Measurements from ENCODE around the gene SCAPER. TPM values are rescaled to one million over a fixed set of nuclear protein-coding genes. Genes with fewer than 3 reads are reported as not detected.
A peak's percentile ranks its signal among the peaks of the same experiment; 100 is the strongest.

The SCAPER gene
- total RNA-seq (10 to 100 TPM; 13.2 to 23.8 (median 15.9) TPM), polyA plus RNA-seq (10 to 100 TPM in 1 of 2 donors, 1 to 10 TPM in 1; 3.0 to 11.8 TPM)

GRCh38 chr15:76905013-76905839, at the start of gene SCAPER:
Gene SCAPER, minus strand, starts transcription at chr15:76905340. Its CDS starts 21,523 bp downstream, at chr15:76883817.
- WGBS, 2 donors: 0 to 1% methylated on average over 69 to 78 of the region's 78 CpGs
- peak; percentile 92 to 97 (median 94) for DNase-seq
- Histone ChIP-seq H3K27me3 (no peaks in the 10 kb centered on the region), H3K4me1 (peaks cover 8 to 21% (median 12%) of the 10 kb centered on the region in 3 donors), H3K9me3 (no peaks in the 10 kb centered on the region), H3K36me3 (no peaks in the 10 kb centered on the region), H3K27ac (peak within 1 kb of the TSS; percentile 73 to 92 (median 82)), H3K4me3 (peak within 1 kb of the TSS; percentile 59 to 91 (median 79))
- FAIRE-seq: no peak
- intact Hi-C loops (cut with DNase I): no loop called here
- no peak for TF ChIP-seq CTCF (IDR thresholded peaks at IDR 0.05)
- ATAC-seq: peak; percentile 94 to 97 (median 96)

- peaks cover 0 to 2% (median 0%) of the 10 kb centered on the region in 3 donors for H3K36me3 ChIP-seq
- intact Hi-C loops (cut with DNase I): no loop called here
- H3K4me3 ChIP-seq: no peak overlapping the region
- peak overlapping the region in 2 of 4 donors; percentile 46 to 53 for H3K27ac ChIP-seq
- WGBS, 2 donors: 49 to 58% methylated on average over 2 of the region's 2 CpGs
- no peak for FAIRE-seq
- no peaks in the 10 kb centered on the region for H3K4me1 ChIP-seq
- H3K9me3 ChIP-seq: no peaks in the 10 kb centered on the region
- DNase-seq: no peak
- no peaks in the 10 kb centered on the region for H3K27me3 ChIP-seq
- TF ChIP-seq CTCF (IDR thresholded peaks at IDR 0.05): no peak
- ATAC-seq: peak in 3 of 4 donors; percentile 16 to 49 (median 41)
Observed at GRCh38 chr15:76954744-76955143, 49.6 kb upstream of the SCAPER start.

GRCh38 chr15:76953913-76954312, 48.8 kb upstream of the SCAPER start:
- no peak for TF ChIP-seq CTCF (IDR thresholded peaks at IDR 0.05)
- Histone ChIP-seq H3K27ac (no peak overlapping the region), H3K27me3 (no peaks in the 10 kb centered on the region), H3K36me3 (peaks cover 0 to 10% (median 0%) of the 10 kb centered on the region in 3 donors), H3K9me3 (no peaks in the 10 kb centered on the region), H3K4me1 (no peaks in the 10 kb centered on the region), H3K4me3 (no peak overlapping the region)
- DNase-seq: no peak
- no peak for FAIRE-seq
- 42 to 52% methylated on average over 3 of the region's 3 CpGs for WGBS, 2 donors
- intact Hi-C loops (cut with DNase I): no loop called here
- no peak for ATAC-seq

- no peak for TF ChIP-seq CTCF (IDR thresholded peaks at IDR 0.05)
- no peak for DNase-seq
- no peak overlapping the region for H3K27ac ChIP-seq
- no peaks in the 10 kb centered on the region for H3K9me3 ChIP-seq
- H3K4me3 ChIP-seq: no peak overlapping the region
- no peaks in the 10 kb centered on the region for H3K27me3 ChIP-seq
- FAIRE-seq: no peak
- no peak for ATAC-seq
- H3K4me1 ChIP-seq: no peaks in the 10 kb centered on the region
- peaks cover 0 to 10% (median 4%) of the 10 kb centered on the region in 3 donors for H3K36me3 ChIP-seq
- intact Hi-C loops (cut with DNase I): no loop called here
- 93 to 100% methylated on average over 1 of the region's 1 CpG for WGBS, 2 donors
Observed at GRCh38 chr15:76951220-76951619, 46.1 kb upstream of the SCAPER start.

- no peaks in the 10 kb centered on the region for H3K9me3 ChIP-seq
- no peak overlapping the region for H3K4me3 ChIP-seq
- FAIRE-seq (no peak), ATAC-seq (no peak), DNase-seq (no peak)
- 70 to 73% methylated on average over 3 of the region's 3 CpGs for WGBS, 2 donors
- no peaks in the 10 kb centered on the region for H3K4me1 ChIP-seq
- no peaks in the 10 kb centered on the region for H3K27me3 ChIP-seq
- H3K36me3 ChIP-seq: peaks cover 0 to 10% (median 4%) of the 10 kb centered on the region in 3 donors
- intact Hi-C loops (cut with DNase I): no loop called here
- TF ChIP-seq CTCF (IDR thresholded peaks at IDR 0.05): no peak
- no peak overlapping the region for H3K27ac ChIP-seq
Observed at GRCh38 chr15:76947454-76947853, 42.3 kb upstream of the SCAPER start.
